OCI-LY1 (cell line): Measurements from ENCODE around the gene RMC1.

ENCODE experiments used
- CTCF ChIP-seq: fragments of 200-600 bp; sonication (generic), shearing (Covaris generic); IDR thresholded peaks from 2 replicates; pipeline ENCODE4 v1.5.1; 2017; ENCODE audit warnings: mild to moderate bottlenecking, antibody characterized with exemption, low read length, moderate library complexity, mixed read lengths
- EZH2 ChIP-seq: fragments of 200-600 bp; sonication (generic), shearing (Covaris generic); IDR thresholded peaks from 2 replicates; pipeline ENCODE4 v1.8.0; 2017; ENCODE audit warnings: borderline replicate concordance, mixed run types, mild to moderate bottlenecking, antibody characterized with exemption, low read length, moderate library complexity, mixed read lengths

DNA sequence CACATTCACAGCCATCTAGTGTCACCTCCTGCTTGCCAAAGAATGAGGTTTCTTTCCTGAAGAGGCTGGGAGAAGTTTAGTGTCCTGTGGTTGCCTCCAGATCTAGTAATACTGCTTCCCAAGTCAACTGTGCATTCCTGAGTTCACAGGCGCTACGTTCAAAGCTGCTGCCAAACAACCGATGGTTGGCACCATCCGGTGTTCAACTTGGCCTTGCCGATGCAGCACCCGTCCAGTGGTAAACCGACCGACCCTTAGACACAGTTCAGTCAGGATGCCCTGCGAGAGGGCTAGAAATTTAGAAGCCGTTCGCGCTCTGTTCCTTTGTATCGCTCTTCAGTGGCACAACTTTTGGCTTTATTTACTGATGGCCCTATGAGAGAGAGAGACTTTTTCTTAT lies 28.6 kb downstream of the RMC1 start:
- TF ChIP-seq CTCF = no peak
- no peak for TF ChIP-seq EZH2
